Measurements from ENCODE around the gene KCNC3.

KCNC3 gene

GRCh38 chr19:50329146-50329925, at the start of gene KCNC3:
Gene KCNC3 (minus strand): TSS chr19:50329377. CDS start chr19:50329082, 295 bp downstream.
- H3K9ac ChIP-seq (ENCODE audit: low read depth, low read length), result peak within 1 kb of the TSS; percentile 33; the same call in 1 of the 2 replicates
- no peaks in the 10 kb centered on the region for H3K9me3 ChIP-seq (ENCODE audit: control insufficient read depth, insufficient read depth, low read length)
- H3K4me3 ChIP-seq (ENCODE audit: low read depth, low read length), result peak within 1 kb of the TSS; percentile 79
- H3K36me3 ChIP-seq (ENCODE audit: control insufficient read depth, insufficient read depth, low read length), result no peaks in the 10 kb centered on the region
- peak within 1 kb of the TSS; percentile 84 for H3K27ac ChIP-seq (ENCODE audit: low read depth, low read length)
- peaks cover 20% of the 10 kb centered on the region for H3K27me3 ChIP-seq (ENCODE audit: control insufficient read depth, insufficient read depth, low read length)
- peaks cover 16% of the 10 kb centered on the region for H3K4me1 ChIP-seq (ENCODE audit: control insufficient read depth, insufficient read depth, low read length)

GRCh38 chr19:50378863-50379236, 49.7 kb upstream of the KCNC3 start:
- no peak overlapping the region for H3K27ac ChIP-seq (ENCODE audit: low read depth, low read length)
- peaks cover 52% of the 10 kb centered on the region for H3K36me3 ChIP-seq (ENCODE audit: control insufficient read depth, insufficient read depth, low read length)
- H3K4me1 ChIP-seq (ENCODE audit: control insufficient read depth, insufficient read depth, low read length), result peaks cover 6% of the 10 kb centered on the region

GRCh38 chr19:50378169-50378862, 49.1 kb upstream of the KCNC3 start:
- H3K36me3 ChIP-seq (ENCODE audit: control insufficient read depth, insufficient read depth, low read length), result peaks cover 52% of the 10 kb centered on the region
- H3K4me1 ChIP-seq (ENCODE audit: control insufficient read depth, insufficient read depth, low read length), result peaks cover 3% of the 10 kb centered on the region
- no peak overlapping the region for H3K4me3 ChIP-seq (ENCODE audit: low read depth, low read length)
- H3K9me3 ChIP-seq (ENCODE audit: control insufficient read depth, insufficient read depth, low read length), result no peaks in the 10 kb centered on the region
- H3K9ac ChIP-seq (ENCODE audit: low read depth, low read length), result no peak overlapping the region
- no peaks in the 10 kb centered on the region for H3K27me3 ChIP-seq (ENCODE audit: control insufficient read depth, insufficient read depth, low read length)
- no peak overlapping the region for H3K27ac ChIP-seq (ENCODE audit: low read depth, low read length)

More at GRCh38 chr19:50378863-50379236, 49.7 kb upstream of the KCNC3 start:
- Histone ChIP-seq H3K9ac (ENCODE audit: low read depth, low read length) (no peak overlapping the region), H3K4me3 (ENCODE audit: low read depth, low read length) (no peak overlapping the region), H3K9me3 (ENCODE audit: control insufficient read depth, insufficient read depth, low read length) (no peaks in the 10 kb centered on the region), H3K27me3 (ENCODE audit: control insufficient read depth, insufficient read depth, low read length) (no peaks in the 10 kb centered on the region)

GRCh38 chr19:50377517-50377916, 48.3 kb upstream of the KCNC3 start:
- Histone ChIP-seq H3K36me3 (ENCODE audit: control insufficient read depth, insufficient read depth, low read length) (peaks cover 51% of the 10 kb centered on the region), H3K9me3 (ENCODE audit: control insufficient read depth, insufficient read depth, low read length) (no peaks in the 10 kb centered on the region), H3K9ac (ENCODE audit: low read depth, low read length) (no peak overlapping the region), H3K27me3 (ENCODE audit: control insufficient read depth, insufficient read depth, low read length) (no peaks in the 10 kb centered on the region), H3K4me3 (ENCODE audit: low read depth, low read length) (peak overlapping the region; percentile 52; the same call in 1 of the 2 replicates), H3K27ac (ENCODE audit: low read depth, low read length) (no peak overlapping the region), H3K4me1 (ENCODE audit: control insufficient read depth, insufficient read depth, low read length) (no peaks in the 10 kb centered on the region)

GRCh38 chr19:50377051-50377461, 47.9 kb upstream of the KCNC3 start:
- Histone ChIP-seq H3K4me3 (ENCODE audit: low read depth, low read length) (peak overlapping the region; percentile 52), H3K27ac (ENCODE audit: low read depth, low read length) (no peak overlapping the region), H3K9ac (ENCODE audit: low read depth, low read length) (no peak overlapping the region), H3K4me1 (ENCODE audit: control insufficient read depth, insufficient read depth, low read length) (no peaks in the 10 kb centered on the region), H3K36me3 (ENCODE audit: control insufficient read depth, insufficient read depth, low read length) (peaks cover 47% of the 10 kb centered on the region), H3K27me3 (ENCODE audit: control insufficient read depth, insufficient read depth, low read length) (no peaks in the 10 kb centered on the region), H3K9me3 (ENCODE audit: control insufficient read depth, insufficient read depth, low read length) (no peaks in the 10 kb centered on the region)

GRCh38 chr19:50376166-50377050, 47.2 kb upstream of the KCNC3 start, which contains the start of gene NR1H2:
Gene NR1H2 (plus strand): TSS chr19:50376457. CDS start chr19:50377606, 1,149 bp downstream.
- Histone ChIP-seq H3K27ac (ENCODE audit: low read depth, low read length) (peak within 1 kb of the TSS; percentile 99), H3K9ac (ENCODE audit: low read depth, low read length) (peak within 1 kb of the TSS; percentile 96), H3K27me3 (ENCODE audit: control insufficient read depth, insufficient read depth, low read length) (no peaks in the 10 kb centered on the region), H3K9me3 (ENCODE audit: control insufficient read depth, insufficient read depth, low read length) (no peaks in the 10 kb centered on the region), H3K4me3 (ENCODE audit: low read depth, low read length) (peak within 1 kb of the TSS; percentile 96), H3K36me3 (ENCODE audit: control insufficient read depth, insufficient read depth, low read length) (peaks cover 40% of the 10 kb centered on the region), H3K4me1 (ENCODE audit: control insufficient read depth, insufficient read depth, low read length) (no peaks in the 10 kb centered on the region)

- no peak overlapping the region for H3K9ac ChIP-seq (ENCODE audit: low read depth, low read length)
These were observed 42.8 kb upstream of the KCNC3 start for GRCh38 chr19:50371914-50372475.

GRCh38 chr19:50368649-50369570, 39.7 kb upstream of the KCNC3 start:
- H3K27ac ChIP-seq (ENCODE audit: low read depth, low read length), result peak overlapping the region; percentile 68
- peak overlapping the region; percentile 63 for H3K9ac ChIP-seq (ENCODE audit: low read depth, low read length)
- H3K4me1 ChIP-seq (ENCODE audit: control insufficient read depth, insufficient read depth, low read length), result no peaks in the 10 kb centered on the region
- H3K9me3 ChIP-seq (ENCODE audit: control insufficient read depth, insufficient read depth, low read length), result no peaks in the 10 kb centered on the region
- no peaks in the 10 kb centered on the region for H3K36me3 ChIP-seq (ENCODE audit: control insufficient read depth, insufficient read depth, low read length)
- no peaks in the 10 kb centered on the region for H3K27me3 ChIP-seq (ENCODE audit: control insufficient read depth, insufficient read depth, low read length)
- H3K4me3 ChIP-seq (ENCODE audit: low read depth, low read length), result peak overlapping the region; percentile 76

More at GRCh38 chr19:50371914-50372475, 42.8 kb upstream of the KCNC3 start:
- Histone ChIP-seq H3K27me3 (ENCODE audit: control insufficient read depth, insufficient read depth, low read length) (no peaks in the 10 kb centered on the region), H3K27ac (ENCODE audit: low read depth, low read length) (no peak overlapping the region), H3K36me3 (ENCODE audit: control insufficient read depth, insufficient read depth, low read length) (no peaks in the 10 kb centered on the region), H3K4me3 (ENCODE audit: low read depth, low read length) (no peak overlapping the region), H3K4me1 (ENCODE audit: control insufficient read depth, insufficient read depth, low read length) (no peaks in the 10 kb centered on the region), H3K9me3 (ENCODE audit: control insufficient read depth, insufficient read depth, low read length) (no peaks in the 10 kb centered on the region)

GRCh38 chr19:50365434-50366306, 36.5 kb upstream of the KCNC3 start, which contains the start of gene NAPSA:
Gene NAPSA (minus strand): TSS chr19:50365639. CDS start chr19:50365621, 18 bp downstream.
- H3K36me3 ChIP-seq (ENCODE audit: control insufficient read depth, insufficient read depth, low read length), result no peaks in the 10 kb centered on the region
- H3K4me3 ChIP-seq (ENCODE audit: low read depth, low read length), result no peak within 1 kb of the TSS
- H3K27ac ChIP-seq (ENCODE audit: low read depth, low read length), result no peak within 1 kb of the TSS
- H3K9me3 ChIP-seq (ENCODE audit: control insufficient read depth, insufficient read depth, low read length), result no peaks in the 10 kb centered on the region
- H3K9ac ChIP-seq (ENCODE audit: low read depth, low read length), result no peak within 1 kb of the TSS
- H3K4me1 ChIP-seq (ENCODE audit: control insufficient read depth, insufficient read depth, low read length), result no peaks in the 10 kb centered on the region
- no peaks in the 10 kb centered on the region for H3K27me3 ChIP-seq (ENCODE audit: control insufficient read depth, insufficient read depth, low read length)

Data from HUES48 (cell line).